GM21529 (cell line): ENCODE results near the gene STAM2.
"Not testable (repeated sequence)": the region's sequence is repeated elsewhere in the genome, so short reads cannot be mapped to it uniquely, and the experiment has no call there.

Experiments
- ATAC-seq: cut with Tn5 transposase; IDR thresholded peaks from one replicate; pipeline ENCODE4 v1.9.1; 2021; ENCODE audit not compliant: unreplicated experiment

The STAM2 gene

DNA sequence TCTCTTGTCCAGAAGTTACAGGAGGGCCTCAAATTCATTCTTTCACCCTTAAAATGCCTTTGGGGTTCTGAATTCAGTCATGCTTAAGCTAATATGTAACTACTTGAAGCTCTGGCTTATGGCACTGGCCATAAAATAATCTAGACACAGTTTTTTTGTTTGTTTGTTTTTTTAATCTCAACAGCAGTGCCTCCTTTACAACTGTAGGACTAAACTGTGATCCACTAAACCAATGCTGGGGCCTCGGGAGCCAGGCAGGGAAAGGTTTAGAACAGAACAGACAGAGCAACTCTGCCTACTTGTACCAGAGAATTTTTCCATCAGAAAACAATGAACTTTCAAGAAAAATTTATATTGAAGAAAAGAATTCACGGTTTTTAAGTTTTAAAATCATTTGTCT is 1.7 kb downstream of the STAM2 start:
- no peak for ATAC-seq

DNA sequence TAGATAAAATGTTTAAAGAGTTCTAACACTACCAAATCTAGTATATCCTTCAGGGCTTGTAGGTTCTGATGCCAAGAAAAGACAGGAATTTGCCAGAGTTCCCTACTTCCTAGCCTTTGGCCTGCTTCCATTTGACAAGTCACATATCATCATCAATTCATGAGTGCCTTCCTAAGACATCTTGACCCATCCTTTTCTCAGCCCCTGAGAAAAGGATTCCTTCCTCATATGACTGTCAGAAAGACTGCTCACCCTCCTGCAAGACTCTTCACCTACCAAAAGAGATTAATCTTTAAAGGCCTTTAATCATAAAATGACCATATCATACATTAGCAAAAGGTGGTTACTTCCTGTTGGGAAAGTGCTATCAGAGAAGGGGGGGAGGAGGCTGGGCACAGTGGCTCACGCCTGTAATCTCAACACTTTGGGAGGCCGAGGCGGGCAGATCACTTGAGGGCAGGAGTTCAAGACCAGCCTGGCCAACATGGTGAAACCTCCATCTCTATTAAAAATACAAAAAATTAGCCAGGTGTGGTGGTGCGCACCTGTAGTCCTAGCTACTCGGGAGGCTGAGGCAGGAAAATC is 3.3 kb downstream of the STAM2 start:
- not testable (repeated sequence) for ATAC-seq

DNA sequence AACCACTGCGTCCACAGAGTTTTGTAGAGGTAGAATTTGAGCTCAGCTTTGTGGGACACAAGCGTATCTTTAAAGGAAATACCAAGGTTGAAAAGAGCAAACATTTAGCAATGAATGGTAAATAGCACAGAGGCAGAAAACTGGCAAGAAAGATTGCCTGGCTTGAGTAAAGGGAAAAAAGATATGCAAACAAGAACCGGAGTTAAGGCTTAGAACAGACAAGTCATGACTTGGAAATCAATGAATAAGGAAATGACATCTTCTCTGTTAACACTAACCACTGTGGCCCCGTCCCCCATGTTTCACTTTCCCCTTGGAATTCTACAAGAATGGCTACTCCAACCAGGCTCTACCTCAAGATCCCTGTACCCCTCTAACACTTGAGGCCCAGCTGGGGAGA is 3.8 kb downstream of the STAM2 start:
- ATAC-seq: no peak

DNA sequence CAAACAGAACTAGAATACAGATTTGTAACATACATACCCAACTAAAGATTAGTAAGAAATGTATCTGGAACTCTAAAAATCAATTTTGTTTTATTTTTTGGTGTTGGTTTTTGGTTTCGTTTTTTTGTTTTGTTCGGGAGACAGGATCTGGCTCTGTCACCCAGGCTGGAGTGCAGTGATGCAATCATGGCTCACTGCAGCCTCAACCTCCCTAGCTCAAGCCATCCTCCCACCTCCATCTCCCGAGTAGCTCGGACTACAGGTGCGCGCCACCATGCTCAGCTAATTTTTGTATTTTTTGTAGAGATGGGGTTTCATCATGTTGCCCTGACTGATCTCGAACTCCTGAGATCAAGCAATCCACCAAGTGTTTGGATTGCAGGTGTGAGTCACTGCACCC is 6.4 kb downstream of the STAM2 start:
- ATAC-seq: not testable (repeated sequence)

DNA sequence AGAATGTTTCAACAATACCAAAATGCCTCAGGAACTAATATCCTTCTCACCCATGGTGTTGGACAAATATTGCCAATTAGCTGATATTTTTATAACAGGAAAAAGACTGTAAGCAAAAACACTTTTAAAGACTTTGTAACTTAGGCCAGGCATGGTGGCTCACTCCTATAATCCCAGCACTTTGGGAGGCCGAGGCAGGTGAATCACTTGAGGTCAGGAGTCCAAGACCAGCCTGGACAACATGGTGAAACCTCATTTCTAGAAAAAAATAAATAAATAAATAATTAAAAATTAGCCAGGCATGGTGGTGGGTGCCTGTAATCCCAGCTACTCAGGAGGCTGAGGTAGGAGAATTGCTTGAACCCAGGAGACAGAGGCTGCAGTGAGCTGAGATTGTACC is 8.1 kb downstream of the STAM2 start:
- not testable (repeated sequence) for ATAC-seq

DNA sequence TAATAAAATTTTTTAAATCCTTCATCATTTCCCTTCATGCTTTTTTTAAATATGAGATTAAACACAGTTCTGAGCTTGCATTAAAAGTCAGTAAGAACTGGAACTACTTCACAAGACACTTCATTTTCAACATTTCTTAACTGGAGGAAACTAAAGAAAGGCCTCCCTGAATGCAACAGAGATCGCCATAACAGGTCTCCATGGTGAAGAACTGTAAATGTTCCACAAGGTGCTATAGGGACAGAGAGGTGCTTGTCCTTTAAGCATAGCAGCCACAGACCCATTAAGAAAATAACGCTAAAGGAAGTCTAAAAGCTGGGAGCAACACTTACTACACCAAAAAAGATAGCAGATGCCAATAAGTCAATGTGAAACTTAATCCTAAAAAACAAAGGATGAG is 8.5 kb downstream of the STAM2 start:
- peak; percentile 44 for ATAC-seq

DNA sequence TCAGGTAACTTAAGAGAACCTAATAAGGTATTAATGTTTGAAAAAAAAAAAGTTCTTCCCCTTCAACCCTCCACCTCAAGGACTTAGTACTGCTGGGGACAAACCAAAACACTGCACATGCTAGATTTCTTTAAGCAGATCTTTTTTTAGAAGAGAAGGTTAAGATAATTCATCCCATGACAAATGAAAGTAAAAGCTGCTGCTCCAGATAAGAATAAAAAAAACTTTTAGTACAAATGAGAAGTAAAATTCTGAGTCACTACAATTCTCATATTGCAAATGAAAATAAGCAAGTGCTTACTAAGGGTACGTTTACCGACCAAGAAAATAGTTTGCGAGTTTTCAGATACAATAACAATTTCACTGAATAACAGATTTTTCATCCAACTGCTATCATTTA is 8.9 kb downstream of the STAM2 start:
- ATAC-seq: peak; percentile 80

DNA sequence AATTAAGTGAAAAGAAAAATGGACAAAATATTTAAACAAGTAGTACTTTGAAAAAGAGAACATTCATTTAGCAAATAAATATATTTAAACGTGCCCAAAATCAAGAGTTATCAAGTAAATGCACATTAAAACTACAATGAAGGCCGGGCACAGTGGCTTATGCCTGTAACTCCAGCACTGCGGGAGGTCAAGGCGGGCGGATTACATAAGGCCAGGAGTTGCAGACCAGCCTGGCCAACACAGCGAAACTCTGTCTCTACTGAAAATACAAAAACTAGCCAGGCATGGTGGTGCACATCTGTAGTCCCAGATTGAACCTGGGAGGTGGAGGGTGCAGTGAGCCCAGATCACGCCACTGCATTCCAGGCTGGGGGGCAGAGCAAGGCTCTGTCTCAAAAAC is 9.8 kb downstream of the STAM2 start:
- ATAC-seq: no peak

DNA sequence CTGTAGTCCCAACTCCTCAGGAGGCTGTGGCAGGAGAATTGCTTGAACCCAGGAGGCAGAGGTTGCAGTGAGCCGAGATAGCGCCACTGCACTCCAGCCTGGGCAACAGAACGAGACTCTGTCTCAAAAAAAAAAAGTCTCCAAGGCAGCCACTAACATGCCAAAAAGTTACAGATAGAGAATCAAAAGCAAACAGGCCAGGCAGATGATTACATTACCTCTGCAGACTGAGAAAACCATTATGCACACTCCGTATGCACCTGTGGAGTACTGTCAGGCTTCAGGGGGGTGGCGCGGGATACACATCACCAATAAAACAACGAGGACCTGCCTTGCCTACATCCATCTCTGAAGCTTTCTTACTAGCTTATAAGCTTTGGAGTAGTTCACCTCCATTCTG is 10.3 kb downstream of the STAM2 start:
- ATAC-seq: no peak

DNA sequence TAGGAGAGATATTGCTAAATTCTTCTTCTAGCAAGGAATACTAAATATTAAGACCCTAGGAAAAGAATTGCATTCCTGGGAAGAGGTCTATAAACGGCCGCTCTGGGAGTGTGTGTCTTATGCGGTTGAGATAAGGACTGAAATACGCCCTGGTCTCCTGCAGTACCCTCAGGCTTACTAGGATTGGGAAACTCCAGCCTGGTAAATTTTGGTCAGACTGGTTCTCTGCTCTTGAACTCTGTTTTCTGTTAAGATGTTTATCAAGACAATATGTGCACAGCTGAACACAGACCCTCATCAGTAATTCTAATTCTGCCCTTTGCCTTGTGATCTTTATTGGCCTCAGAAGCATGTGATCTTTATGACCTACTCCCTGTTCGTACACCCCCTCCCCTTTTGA is 11.9 kb downstream of the STAM2 start:
- not testable (repeated sequence) for ATAC-seq

DNA sequence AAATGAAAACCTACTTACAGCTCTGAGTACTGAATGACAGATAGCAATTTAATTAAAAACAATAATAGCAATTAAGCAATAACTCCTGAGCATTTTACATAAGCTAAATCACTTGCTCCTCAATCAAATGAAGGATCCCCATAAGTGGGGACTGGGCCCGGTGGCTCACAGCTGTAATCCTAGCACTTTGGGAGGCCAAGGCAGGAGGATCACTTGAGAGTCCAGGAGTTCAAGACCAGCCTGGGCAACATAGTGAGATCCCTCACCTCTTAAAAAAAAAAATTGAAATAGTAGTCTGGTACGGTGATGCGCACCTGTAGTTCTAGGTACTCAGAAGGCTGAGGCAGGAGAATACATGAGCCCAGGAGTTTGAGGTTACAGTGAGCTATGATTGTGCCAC is 13.4 kb downstream of the STAM2 start:
- ATAC-seq: no peak

DNA sequence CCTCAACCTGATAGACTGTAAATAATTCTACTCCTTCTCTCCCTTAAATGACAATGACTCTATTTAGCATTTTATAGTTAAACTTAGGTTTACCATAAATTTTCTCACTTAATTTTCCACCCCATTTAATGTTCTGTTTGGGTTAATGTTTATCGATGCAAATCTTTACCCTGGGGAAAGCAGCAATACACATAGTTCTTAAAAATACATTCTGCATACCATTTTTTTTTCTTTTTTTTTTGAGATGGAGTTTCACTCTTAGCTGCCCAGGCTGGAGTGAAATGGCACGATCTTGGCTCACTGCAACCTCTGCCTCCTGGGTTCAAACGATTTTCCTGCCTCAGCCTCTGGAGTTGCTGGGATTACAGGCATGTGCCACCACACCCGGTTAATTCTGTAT is 14.0 kb downstream of the STAM2 start:
- no peak for ATAC-seq

DNA sequence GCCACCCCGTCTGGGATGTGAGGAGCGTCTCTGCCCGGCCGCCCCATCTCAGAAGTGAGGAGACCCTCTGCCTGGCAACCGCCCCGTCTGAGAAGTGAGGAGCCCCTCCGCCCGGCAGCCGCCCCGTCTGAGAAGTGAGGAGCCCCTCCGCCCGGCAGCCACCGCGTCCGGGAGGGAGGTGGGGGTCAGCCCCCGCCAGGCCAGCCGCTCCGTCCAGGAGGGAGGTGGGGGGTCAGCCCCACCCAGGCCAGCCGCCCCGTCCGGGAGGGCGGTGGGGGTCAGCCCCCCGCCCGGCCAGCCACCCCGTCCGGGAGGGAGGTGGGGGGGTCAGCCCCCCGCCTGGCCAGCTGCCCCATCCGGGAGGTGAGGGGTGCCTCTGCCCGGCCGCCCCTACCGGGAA is 15.2 kb downstream of the STAM2 start:
- not testable (repeated sequence) for ATAC-seq

DNA sequence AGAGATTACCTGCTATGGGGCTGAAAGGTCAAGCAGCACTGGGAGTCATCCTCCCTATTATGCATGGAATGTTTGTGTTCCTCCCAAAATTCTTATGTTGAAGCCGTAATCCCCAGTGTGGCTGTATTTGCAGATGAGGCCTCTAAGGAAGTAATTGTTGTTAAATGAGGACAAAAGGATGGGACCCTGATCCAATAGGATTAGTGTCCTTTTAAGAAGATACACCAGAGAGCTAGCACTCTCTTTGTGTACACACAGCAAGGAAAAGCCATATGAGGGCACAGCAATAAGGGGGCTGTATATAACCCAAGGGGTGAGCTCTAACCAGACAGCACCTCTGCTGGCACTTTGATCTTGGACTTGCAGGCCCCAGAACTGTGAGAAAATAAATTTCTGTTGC is 18.3 kb downstream of the STAM2 start:
- ATAC-seq: no peak

DNA sequence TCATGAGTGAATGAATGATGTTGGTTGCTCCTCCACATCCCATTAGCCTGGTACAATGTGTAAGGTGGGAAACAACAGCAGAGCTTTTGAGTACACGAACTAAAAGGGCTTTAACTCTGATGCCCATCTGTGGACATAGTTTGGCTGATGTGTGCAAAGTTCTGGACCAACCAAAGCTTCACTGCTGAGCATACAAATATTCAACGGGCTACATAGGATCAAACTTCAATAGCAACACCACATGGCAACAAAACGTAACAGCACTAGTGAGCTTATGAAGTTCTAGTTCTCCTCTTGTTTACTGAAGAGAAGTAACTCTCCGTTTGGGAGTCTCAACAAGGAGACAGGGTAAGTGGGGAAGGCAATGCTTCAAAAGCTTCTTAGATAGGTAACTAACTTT is 20.4 kb downstream of the STAM2 start:
- ATAC-seq: no peak

DNA sequence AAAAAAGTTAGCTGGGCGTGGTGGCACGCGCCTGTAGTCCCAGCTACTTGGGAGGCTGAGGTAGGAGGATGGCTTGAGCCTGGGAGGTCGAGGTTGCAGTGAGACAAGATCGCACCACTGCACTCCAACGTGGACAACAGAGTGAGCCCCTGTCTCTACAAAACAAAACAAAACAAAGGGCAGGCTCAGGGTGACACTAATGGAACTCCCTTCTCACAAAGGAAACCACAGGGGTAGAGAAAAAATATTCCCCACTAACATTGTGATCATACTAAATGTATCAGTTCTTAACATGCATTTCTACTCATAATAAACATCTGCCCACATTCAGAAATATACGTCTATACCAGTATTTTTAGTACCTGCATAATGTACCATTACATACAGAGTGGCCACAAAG is 21.1 kb downstream of the STAM2 start:
- no peak for ATAC-seq

DNA sequence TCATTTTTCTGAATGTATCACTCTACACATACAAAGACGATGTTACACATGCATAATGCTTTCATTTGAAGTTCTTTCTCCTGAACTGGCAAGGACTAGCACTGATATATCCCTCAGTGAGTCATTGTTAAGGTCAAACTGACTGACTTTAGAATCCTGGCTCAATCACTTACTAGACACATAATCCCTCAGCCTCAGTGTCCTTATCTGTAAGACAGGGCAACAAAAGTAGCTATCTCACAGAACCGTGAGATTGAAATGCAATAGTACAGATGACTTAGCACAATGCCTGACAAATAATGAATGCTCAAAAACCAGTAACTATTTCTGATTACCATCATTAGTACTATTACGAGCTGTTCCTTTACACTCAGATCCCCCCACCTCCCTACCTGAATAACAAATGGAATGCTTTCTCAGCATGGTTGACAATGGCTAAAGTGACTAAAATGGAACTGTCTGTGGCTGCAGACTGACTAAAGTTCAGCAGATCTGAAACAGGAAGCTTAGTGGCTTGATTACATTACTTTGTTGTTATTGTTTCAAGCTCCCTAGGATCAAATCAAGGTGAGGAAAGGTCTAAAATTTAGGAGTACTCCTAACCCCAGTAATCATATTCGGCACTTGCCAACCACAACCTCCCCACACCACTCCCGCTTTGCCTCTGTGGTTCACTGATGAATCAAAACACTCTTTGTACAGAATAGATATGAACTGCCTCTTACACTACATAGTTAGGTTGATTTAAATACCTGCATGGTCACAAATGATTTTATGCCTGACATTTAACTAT is 40.9 kb downstream of the STAM2 start:
- peak; percentile 82 for ATAC-seq

DNA sequence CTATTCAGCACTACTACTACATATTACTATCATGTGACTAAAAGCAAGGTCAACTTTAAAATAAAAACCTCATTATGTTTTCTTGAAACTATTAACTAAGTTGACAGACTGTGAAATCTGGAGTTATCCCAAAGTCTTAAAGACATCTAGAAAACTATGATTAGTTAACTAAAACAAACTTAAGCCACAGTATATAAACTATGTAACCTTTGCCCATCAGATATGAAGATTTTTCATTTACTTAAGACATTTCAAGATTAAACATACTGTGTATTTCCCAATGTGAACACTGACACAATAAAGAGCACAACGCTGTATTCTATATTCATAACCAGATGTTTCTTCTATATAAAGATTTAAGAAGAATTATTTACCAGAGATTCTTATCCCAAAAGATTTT is 43.3 kb downstream of the STAM2 start:
- ATAC-seq: no peak

DNA sequence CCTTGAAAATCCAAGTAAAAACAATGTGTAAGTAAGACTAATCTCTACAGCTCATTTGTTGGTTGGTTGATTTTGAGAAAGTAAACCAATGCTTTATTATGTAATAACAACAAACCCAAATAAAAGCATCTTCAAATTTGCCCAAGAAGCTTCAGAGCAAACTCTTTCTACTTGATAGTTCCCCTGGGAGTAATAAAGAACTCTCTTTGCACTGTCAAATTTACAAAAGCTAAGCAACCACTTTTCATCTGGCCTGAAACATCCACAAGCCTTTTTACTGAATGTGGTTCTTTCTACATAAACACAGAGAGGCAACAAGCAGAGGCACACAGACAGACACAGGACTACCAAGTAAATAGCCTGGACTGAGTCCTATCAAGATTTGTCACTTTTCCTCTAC is 47.9 kb downstream of the STAM2 start:
- no peak for ATAC-seq

DNA sequence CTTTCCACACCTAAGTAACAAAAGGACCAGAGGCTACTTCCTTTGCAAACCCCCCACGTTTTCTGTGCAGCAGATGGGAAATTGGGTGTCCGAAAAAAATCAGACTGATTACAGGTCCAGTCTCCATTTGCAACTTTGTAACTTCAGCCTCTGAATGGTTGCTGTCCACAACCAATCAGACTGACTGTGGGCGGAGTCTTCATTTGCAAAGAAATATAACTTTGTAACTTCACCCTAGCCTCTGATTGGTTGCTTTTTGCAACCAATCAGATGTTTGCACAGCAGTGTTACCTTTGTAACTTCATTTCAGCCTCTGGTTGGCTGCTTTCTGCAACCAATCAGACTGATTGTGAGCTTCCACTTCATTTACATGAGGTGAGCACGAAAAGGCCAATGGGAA is 48.9 kb downstream of the STAM2 start:
- no peak for ATAC-seq

DNA sequence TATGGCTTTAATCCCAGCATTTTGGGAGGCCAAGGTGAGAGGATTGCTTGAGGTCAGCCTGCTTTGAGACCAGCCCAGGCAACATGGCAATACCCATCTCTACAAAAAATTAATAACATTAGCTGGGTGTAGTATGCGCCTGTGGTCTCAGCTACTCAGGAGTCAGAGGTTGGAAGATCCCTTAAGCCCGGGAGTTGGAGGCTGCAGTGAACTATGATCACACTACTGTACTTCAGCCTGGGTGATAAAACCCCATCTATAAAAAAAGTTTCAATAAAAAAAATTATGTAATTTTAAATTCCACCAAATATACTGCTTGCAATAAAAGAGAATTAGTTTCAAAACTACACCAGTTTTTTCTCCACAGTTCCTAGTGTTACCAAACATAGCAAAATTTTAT is 53.4 kb downstream of the STAM2 start:
- no peak for ATAC-seq

DNA sequence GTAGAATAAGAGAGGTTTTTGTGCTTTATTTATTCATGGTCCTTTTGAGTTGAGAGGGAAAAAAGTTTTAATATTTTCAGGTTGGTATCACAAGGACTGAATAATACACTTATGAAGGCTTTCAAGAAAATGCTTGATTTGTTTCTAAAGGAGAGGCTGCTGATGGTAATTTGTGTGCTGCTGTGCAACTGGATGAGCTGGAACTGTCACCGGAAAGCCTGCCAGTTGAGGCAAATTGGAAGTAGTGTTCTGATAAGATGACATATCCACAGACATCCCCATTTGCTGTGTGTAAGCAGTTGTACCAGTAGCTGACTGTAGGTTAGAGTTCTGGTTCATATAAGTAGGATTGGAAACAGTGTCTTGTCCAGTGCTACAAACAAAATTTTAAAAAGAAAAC is 55.1 kb downstream of the STAM2 start:
- no peak for ATAC-seq

DNA sequence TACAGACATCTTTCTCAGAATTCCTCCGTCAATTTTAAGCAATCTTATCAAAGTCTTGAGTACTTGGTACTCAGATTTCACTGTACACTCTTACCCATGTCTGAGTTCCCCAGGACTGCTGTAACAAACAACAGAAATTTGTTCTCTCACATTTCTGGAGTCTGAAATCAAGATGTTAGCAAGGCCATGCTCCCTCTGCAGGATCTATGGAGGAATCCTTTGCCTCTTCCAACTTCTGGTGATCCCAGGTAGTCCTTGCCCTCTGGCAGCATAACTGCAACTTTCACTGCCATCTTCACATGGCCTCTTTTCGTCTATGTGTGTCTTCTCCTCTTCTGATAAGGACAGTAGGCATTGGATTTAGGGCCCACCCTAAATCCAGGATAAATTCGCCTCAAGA is 59.6 kb downstream of the STAM2 start:
- no peak for ATAC-seq
